SK-N-SH (cell line): ENCODE results near the gene PDZRN4.

ENCODE experiments used
- CTCF ChIP-seq: fragments of 200-600 bp; sonication (generic); IDR thresholded peaks from 2 replicates; pipeline ENCODE4 v1.6.1; 2017; ENCODE audit warnings: antibody characterized with exemption, mild to moderate bottlenecking, moderate library complexity
- FOXJ3 ChIP-seq: sonication (generic); formaldehyde crosslinking; IDR thresholded peaks from 2 replicates; pipeline ENCODE4 v1.5.1; 2020; ENCODE audit warnings: mild to moderate bottlenecking, missing genetic modification reagents
- RAD21 ChIP-seq: IDR thresholded peaks from 2 replicates; pipeline ENCODE4 v1.6.1; 2012; ENCODE audit warnings: mild to moderate bottlenecking, low read length
- SMC3 ChIP-seq: IDR thresholded peaks from 2 replicates; pipeline ENCODE4 v1.6.1; 2012; ENCODE audit warnings: low read depth, low read length, improper control_type of control experiment

- no peak for TF ChIP-seq CTCF
- no peak for TF ChIP-seq SMC3
- TF ChIP-seq RAD21 = no peak
- TF ChIP-seq FOXJ3 (CRISPR knock-in tag) = no peak
These were observed 62.6 kb downstream of the PDZRN4 start for GRCh38 chr12:41250748-41251147.
